Stimulated activated CD8-positive, alpha-beta memory T cell treated with anti-CD3 and anti-CD28 coated beads, Interleukin-7, amount 100 ng/mL, for 48 hours (primary cell): ENCODE results near the gene ATRN.
"Not testable (repeated sequence)": the region's sequence is repeated elsewhere in the genome, so short reads cannot be mapped to it uniquely, and the experiment has no call there.

Source experiments
- DNase-seq, 2 donors: peaks; one replicate each; pipeline ENCODE4 v3.0.0-alpha.2; 2020; ENCODE audit warnings: low read depth in 1 of 2; ENCODE audit errors: extremely low read depth in 1 of 2

The ATRN gene

GRCh38 chr20:3560578-3560977 lies 89.8 kb downstream of the ATRN start:
- DNase-seq: no peak

GRCh38 chr20:3563133-3563532 lies 92.3 kb downstream of the ATRN start:
- no peak for DNase-seq

DNA sequence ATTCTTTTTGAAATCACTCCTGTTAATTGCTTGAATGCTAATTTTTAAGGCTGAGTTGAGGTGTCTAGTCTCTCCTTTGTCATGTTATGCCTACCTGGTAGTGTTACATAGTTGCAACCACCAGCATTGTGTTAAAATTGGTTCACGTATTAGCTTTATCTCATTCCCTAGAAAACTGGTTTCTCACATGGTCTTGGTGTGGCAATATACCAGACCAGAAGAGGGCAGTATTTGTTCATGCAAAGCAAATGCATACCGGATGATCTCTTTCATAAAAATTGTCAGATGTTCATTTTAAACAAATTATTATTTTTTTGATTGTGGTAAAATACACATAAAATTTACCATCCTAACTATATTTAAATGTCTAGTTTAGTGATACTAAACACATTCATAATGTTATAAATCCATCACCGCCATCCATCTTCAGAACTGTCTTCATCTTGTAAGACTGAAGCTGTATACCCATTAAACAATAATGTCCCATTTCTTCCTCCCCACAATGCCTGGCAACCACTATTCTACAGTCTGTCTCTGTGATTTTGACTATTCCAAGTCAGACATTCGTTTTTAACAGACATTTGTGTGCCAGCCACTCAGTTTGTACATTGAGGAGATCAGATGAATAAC lies 92.8 kb downstream of the ATRN start:
- DNase-seq: no peak

DNA sequence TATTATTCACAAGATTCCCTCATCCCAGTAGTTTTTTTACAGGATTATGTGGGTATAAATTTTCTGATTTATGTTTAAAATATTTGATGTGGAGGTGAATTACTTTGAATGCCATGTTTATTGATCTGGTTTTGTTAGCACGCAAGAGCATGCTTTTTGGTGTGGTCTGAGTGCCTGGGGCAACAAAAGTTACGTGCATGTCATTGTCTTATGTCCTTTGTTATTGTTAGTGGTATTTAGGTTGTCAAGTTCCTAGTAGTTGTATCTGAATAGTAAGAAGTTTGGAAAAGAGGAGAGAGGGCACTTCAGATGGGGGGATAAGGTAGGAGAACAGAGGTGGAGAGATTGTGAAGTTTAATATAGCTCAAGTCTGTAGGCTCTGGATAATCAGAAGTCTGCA lies 95.0 kb downstream of the ATRN start:
- DNase-seq: no peak

- DNase-seq: no peak
Observed at GRCh38 chr20:3572151-3572550, 101.3 kb downstream of the ATRN start.

DNA sequence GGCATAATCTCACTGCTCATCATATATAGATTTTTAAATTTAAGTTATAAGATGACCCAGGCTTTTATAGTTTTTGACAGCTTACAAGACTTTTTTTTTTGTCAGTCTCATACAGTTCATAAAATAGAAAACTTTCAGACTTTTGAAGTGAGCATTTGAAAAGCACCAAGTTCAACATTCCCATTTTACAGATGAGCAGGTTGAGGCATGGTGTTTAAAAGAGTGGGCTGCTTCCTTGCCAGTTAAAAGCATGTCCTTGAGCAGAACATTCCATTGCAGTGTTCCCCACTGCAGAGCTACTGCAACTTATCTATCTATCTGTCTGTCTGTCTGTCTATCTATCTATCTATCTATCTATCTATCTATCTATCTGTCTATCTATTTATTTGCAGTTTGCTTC lies 105.5 kb downstream of the ATRN start:
- DNase-seq: no peak

DNA sequence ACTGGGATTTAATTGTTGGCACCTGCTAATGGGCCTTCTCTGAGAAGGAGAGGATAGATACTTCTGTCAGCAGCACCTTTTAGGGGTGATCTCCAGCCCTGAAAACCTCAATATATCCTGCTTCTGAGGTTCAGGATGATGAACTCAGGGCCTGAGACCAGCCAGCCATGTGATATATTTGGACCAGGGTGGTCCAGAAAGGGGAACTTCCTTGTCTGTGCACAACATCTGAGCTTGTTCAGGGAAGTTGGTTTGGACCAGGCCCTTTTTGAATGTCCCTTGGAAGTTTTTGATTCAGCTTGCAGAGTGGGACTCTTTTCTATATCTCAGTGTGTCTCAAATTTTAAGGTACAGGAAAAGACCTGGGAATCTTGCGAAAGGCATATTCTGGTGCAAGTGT lies 106.5 kb downstream of the ATRN start:
- no peak for DNase-seq

- DNase-seq: no peak
Observed at GRCh38 chr20:3580412-3580811, 109.6 kb downstream of the ATRN start.

DNA sequence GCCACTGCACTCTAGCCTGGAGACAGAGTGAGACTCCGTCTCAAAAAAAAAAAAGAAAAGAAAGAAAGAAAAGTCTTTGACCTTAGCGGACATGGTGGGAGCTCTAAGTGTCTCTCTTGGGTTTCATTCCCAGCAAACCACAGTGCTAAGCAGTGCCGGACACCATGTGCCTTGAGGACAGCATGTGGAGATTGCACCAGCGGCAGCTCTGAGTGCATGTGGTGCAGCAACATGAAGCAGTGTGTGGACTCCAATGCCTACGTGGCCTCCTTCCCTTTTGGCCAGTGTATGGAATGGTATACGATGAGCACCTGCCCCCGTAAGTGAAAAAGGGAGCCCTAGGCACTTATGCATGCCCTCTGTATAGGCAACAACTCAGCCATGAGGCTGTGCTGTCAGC lies 112.9 kb downstream of the ATRN start:
- no peak for DNase-seq

DNA sequence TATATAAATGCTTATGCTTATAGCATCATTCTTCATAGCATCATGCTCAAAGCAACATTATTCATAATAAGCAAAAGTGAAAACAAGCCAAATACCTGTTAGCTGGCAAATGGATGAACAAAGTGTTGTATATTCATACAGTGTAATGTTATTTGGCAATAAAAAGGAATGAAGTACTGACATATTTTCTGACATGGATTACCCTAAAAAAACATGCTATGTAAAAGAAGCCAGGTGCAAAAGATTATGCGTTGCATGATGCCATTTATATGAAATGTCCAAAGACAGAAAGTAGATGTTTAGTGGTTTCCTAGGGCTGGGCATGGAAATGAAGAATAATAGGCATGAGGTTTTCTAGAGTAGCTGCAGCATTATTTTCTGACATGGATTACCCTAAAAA lies 115.3 kb downstream of the ATRN start:
- DNase-seq: no peak

- DNase-seq: no peak
Observed at GRCh38 chr20:3590164-3590563, 119.3 kb downstream of the ATRN start.

- DNase-seq: no peak
Observed at GRCh38 chr20:3592931-3593330, 122.1 kb downstream of the ATRN start.

GRCh38 chr20:3595541-3595940 lies 124.7 kb downstream of the ATRN start:
- DNase-seq: no peak

GRCh38 chr20:3603108-3603507 lies 132.3 kb downstream of the ATRN start:
- DNase-seq: no peak

DNA sequence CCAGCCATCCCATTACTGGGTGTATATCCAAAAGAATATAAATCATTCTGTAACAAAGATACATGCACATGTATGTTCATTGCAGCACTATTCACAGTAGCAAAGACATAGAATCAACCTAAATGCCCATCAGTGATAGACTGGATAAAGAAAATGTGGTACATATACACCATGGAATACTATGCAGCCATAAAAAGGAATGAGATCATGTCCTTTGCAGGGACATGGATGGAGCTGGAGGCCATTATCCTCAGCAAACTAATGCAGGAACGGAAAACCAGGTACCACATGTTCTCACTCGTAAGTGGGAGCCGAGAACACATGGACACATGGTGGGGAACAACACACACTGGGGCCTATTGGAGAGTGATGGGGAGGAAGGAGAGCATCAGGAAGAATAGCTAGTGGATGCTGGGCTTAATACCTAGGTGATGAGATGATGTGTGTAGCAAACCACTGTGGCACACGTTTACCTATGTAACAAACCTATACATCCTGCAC lies 134.6 kb downstream of the ATRN start:
- DNase-seq: not testable (repeated sequence)

GRCh38 chr20:3606021-3606420 lies 135.2 kb downstream of the ATRN start:
- DNase-seq: no peak

- DNase-seq: no peak
Observed at GRCh38 chr20:3611901-3612300, 141.1 kb downstream of the ATRN start.

GRCh38 chr20:3612795-3613572 lies 142.2 kb downstream of the ATRN start:
- no peak for DNase-seq

- no peak for DNase-seq
Observed at GRCh38 chr20:3613821-3614440, 143.1 kb downstream of the ATRN start.

DNA sequence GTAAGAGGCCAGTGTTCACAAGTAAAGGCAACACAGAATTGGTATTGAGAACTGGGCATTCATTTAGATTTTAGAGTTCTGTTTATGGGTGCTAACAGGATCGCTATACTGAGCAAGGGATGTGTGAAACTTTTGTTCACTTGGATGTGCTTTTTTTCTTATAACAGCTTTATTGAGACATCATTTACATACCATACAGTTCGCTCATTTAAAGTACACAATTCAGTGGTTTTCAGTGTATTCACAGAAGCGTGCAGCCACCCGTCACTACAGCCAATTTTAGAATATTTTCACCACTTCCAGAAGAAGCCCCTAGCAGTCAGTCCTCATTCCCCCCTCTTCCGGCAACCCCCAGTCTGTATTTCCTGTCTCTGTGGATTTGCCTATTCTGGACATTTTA lies 143.6 kb downstream of the ATRN start:
- DNase-seq: no peak

- DNase-seq: not testable (repeated sequence)
Observed at GRCh38 chr20:3615171-3615840, 144.5 kb downstream of the ATRN start.
